Mesothelial cell of epicardium (in vitro differentiated cells): Measurements from ENCODE around the gene SUN1. TPM values are rescaled to one million over a fixed set of nuclear protein-coding genes. Genes with fewer than 3 reads are reported as not detected.

Source experiments
- DNase-seq, 2 experiments: peaks; one replicate each; pipeline ENCODE4 v3.0.0; 2021; ENCODE audit warnings: low spot score in 2 of 2; ENCODE audit not compliant: unreplicated experiment in 2 of 2
- H3K27ac Mint-ChIP-seq: 2 replicates; pipeline ENCODE4 v1.8.0; 2021; ENCODE audit warnings: mixed read lengths
- H3K27me3 Mint-ChIP-seq: 2 replicates; pipeline ENCODE4 v1.8.0; 2021; ENCODE audit warnings: low read depth, mixed read lengths
- H3K36me3 Mint-ChIP-seq: 2 replicates; pipeline ENCODE4 v1.8.0; 2021; ENCODE audit warnings: mixed read lengths
- H3K4me1 Mint-ChIP-seq: 2 replicates; pipeline ENCODE4 v1.8.0; 2021; ENCODE audit warnings: mixed read lengths
- H3K4me3 Mint-ChIP-seq: 2 replicates; pipeline ENCODE4 v1.8.0; 2021; ENCODE audit warnings: mild to moderate bottlenecking, moderate library complexity, mixed read lengths
- H3K9me3 Mint-ChIP-seq: 2 replicates; pipeline ENCODE4 v1.8.0; 2021; ENCODE audit warnings: mixed read lengths
- CTCF ChIP-seq: fragments of 200-600 bp; sonication (generic); IDR thresholded peaks from one replicate; pipeline ENCODE4 v1.5.0; 2021; ENCODE audit warnings: antibody characterized with exemption; ENCODE audit not compliant: unreplicated experiment
- total RNA-seq: library from RNA; stranded (reverse); gene quantifications from 3 replicates; pipeline ENCODE4 v1.2.1, GENCODE V29; 2021

Gene SUN1
- total RNA-seq, 1 donor from 2014 or later: 201 TPM

- Mint-ChIP-seq H3K9me3 (no peaks in the 10 kb centered on the region), H3K36me3 (peaks cover 2% of the 10 kb centered on the region), H3K4me3 (no peak overlapping the region), H3K27me3 (no peaks in the 10 kb centered on the region), H3K27ac (no peak overlapping the region), H3K4me1 (peaks cover 8% of the 10 kb centered on the region)
- TF ChIP-seq CTCF: no peak
- no peak for DNase-seq
These were observed 49.4 kb downstream of the SUN1 start for GRCh38 chr7:881441-882234.

DNA sequence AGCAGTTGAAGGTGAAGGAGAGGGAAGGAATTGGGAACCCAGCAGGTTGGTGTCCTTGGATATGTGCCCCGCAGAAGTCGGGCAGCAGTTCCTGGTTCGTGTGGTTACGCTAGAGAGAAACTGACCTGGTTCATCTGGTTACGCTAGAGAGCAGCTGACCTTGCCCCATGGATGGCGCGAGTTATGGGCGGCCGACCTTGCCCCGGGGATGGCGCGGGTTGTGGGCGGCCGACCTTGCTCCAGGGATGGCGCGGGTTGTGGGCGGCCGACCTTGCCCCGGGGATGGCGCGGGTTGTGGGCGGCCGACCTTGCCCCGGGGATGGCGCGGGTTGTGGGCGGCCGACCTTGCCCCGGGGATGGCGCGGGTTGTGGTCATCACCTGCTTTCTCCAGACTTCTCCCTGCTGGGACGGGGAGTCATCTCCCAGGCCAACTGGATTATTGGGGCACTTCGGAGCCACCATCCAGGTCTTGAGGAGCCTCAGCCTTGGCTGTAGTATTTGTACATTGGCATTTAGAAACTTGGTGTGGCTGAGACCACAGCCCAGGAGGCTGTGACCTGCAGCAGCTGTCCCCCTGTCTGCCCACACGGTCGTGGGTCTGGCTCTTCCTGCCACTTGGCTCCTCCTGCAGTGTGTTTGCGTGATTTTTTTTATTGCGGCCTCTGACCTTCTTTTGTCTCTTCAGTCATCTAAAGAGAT lies 50.2 kb downstream of the SUN1 start:
- H3K36me3 Mint-ChIP-seq: peaks cover 2% of the 10 kb centered on the region
- peaks cover 8% of the 10 kb centered on the region for H3K4me1 Mint-ChIP-seq
- no peaks in the 10 kb centered on the region for H3K9me3 Mint-ChIP-seq
- no peak for DNase-seq
- H3K4me3 Mint-ChIP-seq: no peak overlapping the region
- no peaks in the 10 kb centered on the region for H3K27me3 Mint-ChIP-seq
- H3K27ac Mint-ChIP-seq: peak overlapping the region; percentile 19
- no peak for TF ChIP-seq CTCF

DNA sequence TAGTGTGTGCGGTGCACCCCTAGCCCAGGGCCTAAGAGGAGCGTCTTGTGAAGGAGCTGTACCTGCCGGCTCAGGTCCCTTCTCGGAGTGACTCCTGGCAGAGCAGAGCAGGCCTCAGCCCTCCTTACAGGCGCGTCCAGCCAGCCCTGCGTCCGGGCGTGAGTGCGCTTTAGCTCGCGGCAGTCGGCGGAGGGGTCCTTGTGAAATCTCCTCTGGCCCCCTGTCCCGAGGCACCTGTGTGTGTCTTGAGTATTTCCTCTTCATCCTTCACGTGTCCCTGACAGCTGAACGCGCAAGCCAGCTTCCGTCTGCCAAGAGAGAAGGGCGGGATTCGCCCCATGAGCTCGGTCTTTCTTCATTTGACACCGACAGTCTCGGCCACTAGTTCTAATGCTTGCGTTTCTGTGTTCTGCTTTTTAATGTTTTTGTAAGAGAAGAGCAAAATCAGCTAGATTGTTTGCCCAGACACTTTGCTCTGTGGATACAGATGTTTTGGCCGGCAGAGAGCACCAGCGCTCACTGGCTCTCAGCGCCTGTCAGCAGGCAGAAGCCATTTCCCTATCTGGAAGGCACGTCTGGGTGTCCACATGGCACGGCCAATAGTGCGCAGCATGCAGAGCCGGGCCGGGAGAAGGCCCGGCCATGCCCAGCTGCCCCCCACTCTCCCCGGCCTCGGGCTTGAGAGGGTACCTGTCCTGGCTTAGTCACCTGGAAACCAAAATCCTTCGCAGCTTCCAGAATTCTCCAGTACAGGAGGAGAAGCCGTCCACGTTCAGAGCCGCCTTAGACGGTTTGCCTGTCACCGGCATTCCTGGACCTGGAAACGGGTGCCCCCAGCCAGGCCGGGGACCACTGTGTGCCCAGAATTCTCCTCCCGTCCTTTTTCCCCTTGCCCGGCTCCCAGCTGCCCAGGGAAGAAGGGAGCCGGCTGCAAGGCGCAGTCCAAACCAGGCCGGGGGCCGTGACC lies 51.1 kb downstream of the SUN1 start:
- peak overlapping the region; percentile 19 for H3K27ac Mint-ChIP-seq
- H3K4me3 Mint-ChIP-seq: no peak overlapping the region
- H3K9me3 Mint-ChIP-seq: no peaks in the 10 kb centered on the region
- TF ChIP-seq CTCF: no peak
- H3K36me3 Mint-ChIP-seq: peaks cover 5% of the 10 kb centered on the region
- no peak for DNase-seq
- no peaks in the 10 kb centered on the region for H3K27me3 Mint-ChIP-seq
- H3K4me1 Mint-ChIP-seq: peaks cover 4% of the 10 kb centered on the region

DNA sequence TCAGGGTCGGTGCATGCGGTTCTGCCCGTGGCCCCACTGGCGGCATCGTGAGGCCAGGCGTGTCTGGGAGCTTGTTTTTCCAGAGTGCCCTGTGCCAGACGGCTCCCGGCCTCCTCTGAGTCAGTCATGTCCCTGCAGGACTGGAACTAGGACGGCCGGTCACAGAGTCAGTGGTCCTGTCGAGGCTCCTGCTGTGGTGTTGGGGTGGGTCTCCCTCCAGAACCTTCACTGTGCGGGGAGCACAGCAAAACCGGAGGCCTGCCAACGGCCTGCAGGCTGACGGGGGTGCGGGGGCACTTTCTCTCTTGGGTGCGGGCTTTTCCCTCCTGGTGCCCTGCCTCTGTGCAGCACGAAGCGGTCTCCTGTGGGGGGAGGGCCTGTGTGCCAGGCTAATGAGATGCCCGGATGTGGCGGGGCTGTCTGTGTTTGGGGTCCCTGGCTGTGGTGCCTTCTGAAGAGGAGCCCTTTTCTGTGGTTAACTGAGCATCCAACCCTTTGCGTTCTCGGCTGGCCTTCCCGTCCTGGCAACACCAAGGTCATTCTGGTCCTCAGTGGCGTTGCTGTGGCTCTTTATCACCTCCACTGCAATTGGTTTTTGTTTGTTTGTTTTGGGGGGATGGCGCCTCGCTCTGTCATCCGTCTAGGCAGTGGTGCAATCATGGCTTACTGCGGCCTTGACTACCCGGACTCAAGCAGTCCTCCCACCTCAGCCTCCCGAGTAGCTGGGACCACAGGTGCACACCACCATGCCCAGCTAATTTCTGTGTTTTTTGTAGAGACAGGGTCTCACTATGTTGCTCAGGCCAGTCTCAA lies 52.1 kb downstream of the SUN1 start:
- H3K9me3 Mint-ChIP-seq: no peaks in the 10 kb centered on the region
- H3K27ac Mint-ChIP-seq: no peak overlapping the region
- H3K36me3 Mint-ChIP-seq: peaks cover 6% of the 10 kb centered on the region
- no peaks in the 10 kb centered on the region for H3K4me1 Mint-ChIP-seq
- TF ChIP-seq CTCF: no peak
- no peak overlapping the region for H3K4me3 Mint-ChIP-seq
- no peak for DNase-seq
- no peaks in the 10 kb centered on the region for H3K27me3 Mint-ChIP-seq
